OCI-LY1 (cell line): ENCODE results near the gene TRUB2.

ENCODE experiments used
- H2AFZ ChIP-seq: fragments of 200-600 bp; sonication (generic), shearing (Covaris generic); 2 replicates; pipeline ENCODE4 v1.6.0; 2014; ENCODE audit warnings: antibody characterized with exemption, mild to moderate bottlenecking, low read length
- H3F3A ChIP-seq: fragments of 200-600 bp; sonication (generic), shearing (Covaris generic); 2 replicates; pipeline ENCODE4 v1.6.0; 2014; ENCODE audit warnings: mild to moderate bottlenecking, antibody characterized with exemption, low read length, moderate library complexity; ENCODE audit not compliant: insufficient read depth
- H3K27ac ChIP-seq: fragments of 200-600 bp; sonication (generic); 2 replicates; pipeline ENCODE4 v1.5.1; 2014; ENCODE audit warnings: low read length, mixed run types, mild to moderate bottlenecking, low read depth; ENCODE audit not compliant: poor library complexity, severe bottlenecking
- H3K27me3 ChIP-seq: fragments of 200-600 bp; sonication (generic); 2 replicates; pipeline ENCODE4 v1.6.0; 2014; ENCODE audit warnings: antibody characterized with exemption, mild to moderate bottlenecking, low read length, moderate library complexity; ENCODE audit not compliant: insufficient read depth
- H3K36me3 ChIP-seq: fragments of 200-600 bp; sonication (generic); 2 replicates; pipeline ENCODE4 v1.6.1; 2014; ENCODE audit warnings: mild to moderate bottlenecking, antibody characterized with exemption, low read length, moderate library complexity, mixed read lengths; ENCODE audit not compliant: insufficient read depth
- H3K4me1 ChIP-seq: fragments of 200-600 bp; sonication (generic); 2 replicates; pipeline ENCODE4 v1.5.1; 2014; ENCODE audit warnings: mild to moderate bottlenecking, low read length, moderate library complexity; ENCODE audit not compliant: insufficient read depth, severe bottlenecking
- H3K4me2 ChIP-seq: fragments of 200-600 bp; sonication (generic), shearing (Covaris generic); 2 replicates; pipeline ENCODE4 v1.6.1; 2014; ENCODE audit warnings: low read length
- H3K4me3 ChIP-seq: fragments of 200-600 bp; sonication (generic); 2 replicates; pipeline ENCODE4 v1.5.1; 2014; ENCODE audit warnings: low read length, low read depth, mild to moderate bottlenecking, mixed read lengths; ENCODE audit not compliant: poor library complexity, severe bottlenecking
- H3K79me2 ChIP-seq: fragments of 200-600 bp; shearing (Covaris generic); 2 replicates; pipeline ENCODE4 v1.6.1; 2016; ENCODE audit warnings: mixed run types, low read length, mixed read lengths; ENCODE audit not compliant: insufficient read depth
- H3K9ac ChIP-seq: fragments of 200-600 bp; sonication (generic), shearing (Covaris generic); 2 replicates; pipeline ENCODE4 v1.6.1; 2014; ENCODE audit warnings: mild to moderate bottlenecking, low read length, mixed read lengths
- H3K9me2 ChIP-seq: fragments of 200-600 bp; sonication (generic), shearing (Covaris generic); 2 replicates; pipeline ENCODE4 v1.6.1; 2014; ENCODE audit warnings: low read depth, mild to moderate bottlenecking, low read length, mixed read lengths
- H3K9me3 ChIP-seq: fragments of 200-600 bp; shearing (Covaris generic); 2 replicates; pipeline ENCODE4 v1.6.1; 2014; ENCODE audit warnings: low read length, mixed read lengths
- H4K20me1 ChIP-seq: fragments of 200-600 bp; sonication (generic), shearing (Covaris generic); 2 replicates; pipeline ENCODE4 v1.6.0; 2016; ENCODE audit warnings: mild to moderate bottlenecking, low read length; ENCODE audit not compliant: insufficient read depth
- CTCF ChIP-seq: fragments of 200-600 bp; sonication (generic), shearing (Covaris generic); IDR thresholded peaks from 2 replicates; pipeline ENCODE4 v1.5.1; 2017; ENCODE audit warnings: mild to moderate bottlenecking, antibody characterized with exemption, low read length, moderate library complexity, mixed read lengths
- EZH2 ChIP-seq: fragments of 200-600 bp; sonication (generic), shearing (Covaris generic); IDR thresholded peaks from 2 replicates; pipeline ENCODE4 v1.8.0; 2017; ENCODE audit warnings: borderline replicate concordance, mixed run types, mild to moderate bottlenecking, antibody characterized with exemption, low read length, moderate library complexity, mixed read lengths

TRUB2 gene

GRCh38 chr9:128286440-128286839 is 35.8 kb downstream of the TRUB2 start:
- H3K4me3 ChIP-seq, result no peak overlapping the region
- H4K20me1 ChIP-seq, result no peaks in the 10 kb centered on the region
- no peaks in the 10 kb centered on the region for H3F3A ChIP-seq
- H3K9me3 ChIP-seq, result no peaks in the 10 kb centered on the region
- no peaks in the 10 kb centered on the region for H3K79me2 ChIP-seq
- no peak overlapping the region for H3K9ac ChIP-seq
- no peaks in the 10 kb centered on the region for H3K4me1 ChIP-seq
- TF ChIP-seq CTCF (no peak), EZH2 (no peak)
- no peak overlapping the region for H3K4me2 ChIP-seq
- no peaks in the 10 kb centered on the region for H3K27me3 ChIP-seq
- H2AFZ ChIP-seq, result no peak overlapping the region
- H3K36me3 ChIP-seq, result peaks cover 7% of the 10 kb centered on the region; the same call in 1 of the 2 replicates
- H3K27ac ChIP-seq, result no peak overlapping the region
- H3K9me2 ChIP-seq, result no peaks in the 10 kb centered on the region

GRCh38 chr9:128285033-128285784 is 37.0 kb downstream of the TRUB2 start:
- Histone ChIP-seq H3K27me3 (no peaks in the 10 kb centered on the region), H3F3A (no peaks in the 10 kb centered on the region), H3K4me3 (no peak overlapping the region), H3K9me3 (no peaks in the 10 kb centered on the region), H2AFZ (no peak overlapping the region), H3K9me2 (no peaks in the 10 kb centered on the region), H3K27ac (no peak overlapping the region), H3K9ac (no peak overlapping the region), H3K36me3 (peaks cover 7% of the 10 kb centered on the region; the same call in 1 of the 2 replicates), H3K4me1 (no peaks in the 10 kb centered on the region), H4K20me1 (no peaks in the 10 kb centered on the region), H3K79me2 (no peaks in the 10 kb centered on the region), H3K4me2 (no peak overlapping the region)
- TF ChIP-seq EZH2, result no peak
- TF ChIP-seq CTCF, result no peak

- Histone ChIP-seq H3K9me2 (no peaks in the 10 kb centered on the region), H2AFZ (no peak overlapping the region), H3K4me2 (no peak overlapping the region), H3K4me1 (peaks cover 2% of the 10 kb centered on the region), H3K36me3 (peaks cover 7% of the 10 kb centered on the region; the same call in 1 of the 2 replicates), H4K20me1 (no peaks in the 10 kb centered on the region), H3K4me3 (no peak overlapping the region), H3K9ac (no peak overlapping the region), H3K9me3 (no peaks in the 10 kb centered on the region), H3K79me2 (no peaks in the 10 kb centered on the region), H3F3A (no peaks in the 10 kb centered on the region), H3K27ac (no peak overlapping the region), H3K27me3 (no peaks in the 10 kb centered on the region)
- TF ChIP-seq EZH2, result no peak
- TF ChIP-seq CTCF, result no peak
These were observed 39.7 kb downstream of the TRUB2 start for GRCh38 chr9:128282500-128282899.
